Kidney epithelial cell (primary cell): ENCODE results near the gene HEPACAM. TPM values are rescaled to one million over a fixed set of nuclear protein-coding genes. Genes with fewer than 3 reads are reported as not detected.

ENCODE experiments used
- DNase-seq: peaks from one replicate; pipeline ENCODE4 v3.0.0-alpha.2; 2010; ENCODE audit warnings: low read depth
- H3K27me3 ChIP-seq: 2 replicates; pipeline ENCODE4 v1.6.0; 2011; ENCODE audit warnings: low read length; ENCODE audit not compliant: control insufficient read depth, insufficient read depth
- H3K36me3 ChIP-seq: 2 replicates; pipeline ENCODE4 v1.5.1; 2011; ENCODE audit warnings: low read length; ENCODE audit not compliant: control insufficient read depth, insufficient read depth
- H3K4me3 ChIP-seq: 2 replicates; pipeline ENCODE4 v1.5.1; 2011; ENCODE audit warnings: low read depth, mild to moderate bottlenecking, control low read depth, low read length
- total RNA-seq: library from RNA; depleted of rRNA; stranded (reverse); fragments of >200 nt; gene quantifications from 2 replicates; pipeline ENCODE4 v1.2.3, GENCODE V29; 2015
- TF ChIP-seq, protein P1 (sequence below): IDR thresholded peaks from 2 replicates; pipeline ENCODE4 v1.5.1; 2011; ENCODE audit warnings: mild to moderate bottlenecking, moderate library complexity, low read length, control low read depth, inconsistent platforms; ENCODE audit not compliant: insufficient read depth, poor library complexity, severe bottlenecking

HEPACAM gene
- total RNA-seq, 1 donor from 2014 or later: 0.17 TPM

DNA sequence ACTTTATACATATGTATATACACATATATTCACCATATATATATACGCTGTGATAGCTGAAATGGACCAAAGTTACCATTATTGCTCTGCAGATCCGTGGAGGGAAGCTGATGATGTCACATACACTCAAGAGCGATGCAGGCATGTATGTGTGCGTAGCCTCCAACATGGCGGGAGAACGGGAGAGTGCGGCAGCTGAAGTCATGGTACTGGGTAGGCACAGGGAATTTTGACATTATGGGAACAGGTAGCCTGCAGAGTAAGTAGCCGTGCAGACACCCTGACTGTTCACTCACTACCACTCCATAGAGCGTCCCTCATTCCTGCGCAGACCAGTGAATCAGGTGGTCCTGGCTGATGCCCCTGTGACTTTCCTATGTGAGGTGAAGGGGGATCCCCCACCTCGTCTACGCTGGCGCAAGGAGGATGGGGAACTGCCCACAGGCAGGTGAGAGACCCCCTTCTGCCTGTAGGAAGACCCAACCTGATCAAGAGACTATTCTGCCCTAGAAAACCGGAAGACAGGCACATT lies 65.9 kb downstream of the HEPACAM start:
- TF ChIP-seq, protein P1, sequence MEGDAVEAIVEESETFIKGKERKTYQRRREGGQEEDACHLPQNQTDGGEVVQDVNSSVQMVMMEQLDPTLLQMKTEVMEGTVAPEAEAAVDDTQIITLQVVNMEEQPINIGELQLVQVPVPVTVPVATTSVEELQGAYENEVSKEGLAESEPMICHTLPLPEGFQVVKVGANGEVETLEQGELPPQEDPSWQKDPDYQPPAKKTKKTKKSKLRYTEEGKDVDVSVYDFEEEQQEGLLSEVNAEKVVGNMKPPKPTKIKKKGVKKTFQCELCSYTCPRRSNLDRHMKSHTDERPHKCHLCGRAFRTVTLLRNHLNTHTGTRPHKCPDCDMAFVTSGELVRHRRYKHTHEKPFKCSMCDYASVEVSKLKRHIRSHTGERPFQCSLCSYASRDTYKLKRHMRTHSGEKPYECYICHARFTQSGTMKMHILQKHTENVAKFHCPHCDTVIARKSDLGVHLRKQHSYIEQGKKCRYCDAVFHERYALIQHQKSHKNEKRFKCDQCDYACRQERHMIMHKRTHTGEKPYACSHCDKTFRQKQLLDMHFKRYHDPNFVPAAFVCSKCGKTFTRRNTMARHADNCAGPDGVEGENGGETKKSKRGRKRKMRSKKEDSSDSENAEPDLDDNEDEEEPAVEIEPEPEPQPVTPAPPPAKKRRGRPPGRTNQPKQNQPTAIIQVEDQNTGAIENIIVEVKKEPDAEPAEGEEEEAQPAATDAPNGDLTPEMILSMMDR: no peak
- no peak for DNase-seq
- Histone ChIP-seq H3K27me3 (peaks cover 81% of the 10 kb centered on the region), H3K4me3 (no peak overlapping the region), H3K36me3 (no peaks in the 10 kb centered on the region)

DNA sequence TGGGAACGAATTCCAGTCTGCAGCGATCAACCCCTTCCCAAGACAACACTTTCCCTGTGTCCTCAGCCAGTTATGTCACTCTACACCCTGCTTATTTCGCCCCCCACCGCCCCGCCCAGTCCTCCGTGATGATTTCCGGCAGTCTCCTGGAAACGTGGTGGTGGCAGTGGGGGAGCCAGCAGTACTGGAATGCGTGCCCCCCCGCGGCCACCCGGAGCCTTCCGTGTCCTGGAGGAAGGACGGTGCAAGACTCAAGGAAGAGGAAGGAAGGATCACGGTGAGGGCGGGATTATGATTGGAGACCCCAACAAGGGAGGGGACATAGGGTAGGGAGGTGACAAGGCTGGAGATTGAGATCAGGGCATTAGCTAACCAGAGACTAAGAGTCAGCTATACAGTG lies 66.5 kb downstream of the HEPACAM start:
- DNase-seq: no peak
- TF ChIP-seq, protein P1: no peak
- Histone ChIP-seq H3K4me3 (no peak overlapping the region), H3K27me3 (peaks cover 87% of the 10 kb centered on the region), H3K36me3 (no peaks in the 10 kb centered on the region)

Other genes with a start within 250 kb of the HEPACAM start
- gene NRGN, start 196.1 kb downstream of the HEPACAM start, total RNA-seq: not detected in 2 replicates
- 0.50 TPM in 1 of 2 replicates, not detected in the other for gene VSIG2, start 183.8 kb downstream of the HEPACAM start, total RNA-seq
- gene ESAM, start 173.8 kb downstream of the HEPACAM start, total RNA-seq: 10.3 and 10.4 TPM in 2 replicates
- gene MSANTD2, start 135.6 kb downstream of the HEPACAM start, total RNA-seq: 8.0 and 16.0 TPM in 2 replicates
- gene ROBO3, start 70.6 kb downstream of the HEPACAM start, total RNA-seq: 57.0 and 70.2 TPM in 2 replicates
- gene ROBO4, start 38.2 kb downstream of the HEPACAM start, total RNA-seq: 5.1 and 6.3 TPM in 2 replicates
- gene HEPN1, start 16.8 kb downstream of the HEPACAM start, total RNA-seq: not detected in 2 replicates
- gene CCDC15, start 18.2 kb upstream of the HEPACAM start, total RNA-seq: 1.4 and 3.1 TPM in 2 replicates
- gene SLC37A2, start 127.3 kb upstream of the HEPACAM start, total RNA-seq: 0.68 and 1.8 TPM in 2 replicates
- gene TMEM218, start 175.6 kb upstream of the HEPACAM start, total RNA-seq: 19.6 and 28.3 TPM in 2 replicates
- 0.42 and 0.68 TPM in 2 replicates for gene PKNOX2, start 228.7 kb upstream of the HEPACAM start, total RNA-seq